ENCODE results near the gene MTUS2. TPM values are rescaled to one million over a fixed set of nuclear protein-coding genes. Genes with fewer than 3 reads are reported as not detected.

MTUS2 gene
- polyA plus RNA-seq, 6 donors from 2014 or later: 0.06 TPM; not detected in 5

- H3K9me3 Mint-ChIP-seq: no peaks in the 10 kb centered on the region
Measured at GRCh38 chr13:29115842-29116241, 295.7 kb downstream of the MTUS2 start.

GRCh38 chr13:29117663-29118062, 297.5 kb downstream of the MTUS2 start:
- ATAC-seq (ENCODE audit: low read depth in 2 of 2): no peak
- Mint-ChIP-seq H3K4me1 (no peaks in the 10 kb centered on the region), H3K27ac (no peak overlapping the region), H3K9me3 (no peaks in the 10 kb centered on the region), H3K27me3 (peaks cover 19 to 32% (median 22%) of the 10 kb centered on the region in 3 donors), H3K36me3 (no peaks in the 10 kb centered on the region), H3K4me3 (peak overlapping the region in 1 of 8 donors; percentile 25)
- DNase-seq: no peak

More at GRCh38 chr13:29115842-29116241, 295.7 kb downstream of the MTUS2 start:
- no peaks in the 10 kb centered on the region for H3K4me1 Mint-ChIP-seq
- H3K27me3 Mint-ChIP-seq: peaks cover 19 to 38% (median 31%) of the 10 kb centered on the region in 3 donors
- no peaks in the 10 kb centered on the region for H3K36me3 Mint-ChIP-seq
- H3K27ac Mint-ChIP-seq: no peak overlapping the region
- no peak for DNase-seq
- no peak overlapping the region for H3K4me3 Mint-ChIP-seq
- ATAC-seq (ENCODE audit: low read depth in 2 of 2): no peak

- H3K9me3 Mint-ChIP-seq: no peaks in the 10 kb centered on the region
- peak overlapping the region in 1 of 6 donors; percentile 54 for H3K27ac Mint-ChIP-seq
- DNase-seq (no peak), ATAC-seq (ENCODE audit: low read depth in 2 of 2) (no peak)
- H3K4me1 Mint-ChIP-seq: no peaks in the 10 kb centered on the region
- no peaks in the 10 kb centered on the region for H3K36me3 Mint-ChIP-seq
- H3K27me3 Mint-ChIP-seq: peaks cover 17 to 33% (median 22%) of the 10 kb centered on the region in 3 donors
- no peak overlapping the region for H3K4me3 Mint-ChIP-seq
Measured at GRCh38 chr13:29118471-29118870, 298.3 kb downstream of the MTUS2 start.

GRCh38 chr13:29125191-29125933, 305.2 kb downstream of the MTUS2 start:
- DNase-seq: no peak
- Mint-ChIP-seq H3K27me3 (peaks cover 0 to 44% (median 15%) of the 10 kb centered on the region in 3 donors), H3K27ac (peak overlapping the region in 2 of 6 donors; percentile 5 to 17), H3K9me3 (no peaks in the 10 kb centered on the region), H3K4me1 (peaks cover 6 to 9% (median 7%) of the 10 kb centered on the region in 3 donors), H3K4me3 (no peak overlapping the region), H3K36me3 (no peaks in the 10 kb centered on the region)
- peak; percentile 27 to 41 for ATAC-seq (ENCODE audit: low read depth in 2 of 2)

GRCh38 chr13:29125934-29126424, 305.8 kb downstream of the MTUS2 start:
- DNase-seq (no peak), ATAC-seq (ENCODE audit: low read depth in 2 of 2) (peak; percentile 40 to 48)
- Mint-ChIP-seq H3K27me3 (peaks cover 0 to 45% (median 15%) of the 10 kb centered on the region in 3 donors), H3K9me3 (no peaks in the 10 kb centered on the region), H3K36me3 (no peaks in the 10 kb centered on the region), H3K4me1 (peaks cover 6 to 9% (median 7%) of the 10 kb centered on the region in 3 donors), H3K4me3 (peak overlapping the region in 2 of 8 donors; percentile 27 to 44), H3K27ac (peak overlapping the region in 3 of 6 donors; percentile 5 to 78 (median 5))

GRCh38 chr13:29129616-29130015, 309.5 kb downstream of the MTUS2 start:
- Mint-ChIP-seq H3K4me3 (no peak overlapping the region), H3K27ac (no peak overlapping the region), H3K27me3 (peaks cover 0 to 27% (median 0%) of the 10 kb centered on the region in 3 donors), H3K36me3 (no peaks in the 10 kb centered on the region), H3K4me1 (peaks cover 6 to 9% (median 7%) of the 10 kb centered on the region in 3 donors), H3K9me3 (no peaks in the 10 kb centered on the region)
- DNase-seq (no peak), ATAC-seq (ENCODE audit: low read depth in 2 of 2) (no peak)

GRCh38 chr13:29131159-29131558, 311.0 kb downstream of the MTUS2 start:
- ATAC-seq (ENCODE audit: low read depth in 2 of 2): no peak
- H3K27ac Mint-ChIP-seq: no peak overlapping the region
- peaks cover 3 to 4% (median 3%) of the 10 kb centered on the region in 3 donors for H3K4me1 Mint-ChIP-seq
- DNase-seq: no peak
- H3K36me3 Mint-ChIP-seq: no peaks in the 10 kb centered on the region
- H3K4me3 Mint-ChIP-seq: no peak overlapping the region
- peaks cover 0 to 2% (median 0%) of the 10 kb centered on the region in 7 donors for H3K9me3 Mint-ChIP-seq
- peaks cover 0 to 21% (median 8%) of the 10 kb centered on the region in 3 donors for H3K27me3 Mint-ChIP-seq

GRCh38 chr13:29131881-29132668, 311.9 kb downstream of the MTUS2 start:
- ATAC-seq (ENCODE audit: low read depth in 2 of 2): no peak
- no peaks in the 10 kb centered on the region for H3K4me1 Mint-ChIP-seq

GRCh38 chr13:29136341-29136740, 316.2 kb downstream of the MTUS2 start:
- ATAC-seq (ENCODE audit: low read depth in 2 of 2) (no peak), DNase-seq (no peak)
- Mint-ChIP-seq H3K36me3 (peaks cover 0 to 8% of the 10 kb centered on the region in 2 donors), H3K9me3 (peaks cover 6 to 16% (median 12%) of the 10 kb centered on the region in 7 donors), H3K4me1 (no peaks in the 10 kb centered on the region), H3K27ac (no peak overlapping the region), H3K27me3 (peaks cover 8 to 19% (median 19%) of the 10 kb centered on the region in 3 donors), H3K4me3 (no peak overlapping the region)

More at GRCh38 chr13:29131881-29132668, 311.9 kb downstream of the MTUS2 start:
- no peak overlapping the region for H3K4me3 Mint-ChIP-seq
- no peak for DNase-seq
- peaks cover 1 to 15% (median 8%) of the 10 kb centered on the region in 3 donors for H3K27me3 Mint-ChIP-seq
- peaks cover under 1 to 9% (median 3%) of the 10 kb centered on the region in 7 donors for H3K9me3 Mint-ChIP-seq
- H3K36me3 Mint-ChIP-seq: peaks cover 0 to 1% of the 10 kb centered on the region in 2 donors
- H3K27ac Mint-ChIP-seq: no peak overlapping the region

- H3K27ac Mint-ChIP-seq: no peak overlapping the region
- ATAC-seq (ENCODE audit: low read depth in 2 of 2) (no peak), DNase-seq (no peak)
- H3K4me1 Mint-ChIP-seq: no peaks in the 10 kb centered on the region
- H3K27me3 Mint-ChIP-seq: peaks cover 8 to 21% (median 21%) of the 10 kb centered on the region in 3 donors
- H3K9me3 Mint-ChIP-seq: peaks cover 6 to 16% (median 12%) of the 10 kb centered on the region in 7 donors
- peak overlapping the region in 1 of 8 donors; percentile 41 for H3K4me3 Mint-ChIP-seq
- H3K36me3 Mint-ChIP-seq: peaks cover 0 to 8% of the 10 kb centered on the region in 2 donors
Measured at GRCh38 chr13:29137016-29137415, 316.9 kb downstream of the MTUS2 start.

GRCh38 chr13:29137995-29138394, 317.9 kb downstream of the MTUS2 start:
- H3K36me3 Mint-ChIP-seq: peaks cover 0 to 8% of the 10 kb centered on the region in 2 donors
- no peak overlapping the region for H3K27ac Mint-ChIP-seq
- peaks cover 13 to 27% (median 21%) of the 10 kb centered on the region in 3 donors for H3K27me3 Mint-ChIP-seq
- no peak overlapping the region for H3K4me3 Mint-ChIP-seq
- H3K4me1 Mint-ChIP-seq: no peaks in the 10 kb centered on the region
- peaks cover 6 to 16% (median 12%) of the 10 kb centered on the region in 7 donors for H3K9me3 Mint-ChIP-seq
- no peak for DNase-seq
- no peak for ATAC-seq (ENCODE audit: low read depth in 2 of 2)

GRCh38 chr13:29140277-29140676, 320.1 kb downstream of the MTUS2 start:
- Mint-ChIP-seq H3K4me3 (no peak overlapping the region), H3K27ac (no peak overlapping the region), H3K4me1 (no peaks in the 10 kb centered on the region), H3K27me3 (peaks cover 8 to 32% (median 26%) of the 10 kb centered on the region in 3 donors), H3K9me3 (peaks cover 6 to 16% (median 12%) of the 10 kb centered on the region in 7 donors), H3K36me3 (peaks cover 0 to 8% of the 10 kb centered on the region in 2 donors)
- ATAC-seq (ENCODE audit: low read depth in 2 of 2) (no peak), DNase-seq (no peak)

GRCh38 chr13:29143847-29144246, 323.7 kb downstream of the MTUS2 start:
- no peaks in the 10 kb centered on the region for H3K4me1 Mint-ChIP-seq
- no peak overlapping the region for H3K27ac Mint-ChIP-seq
- no peak for ATAC-seq (ENCODE audit: low read depth in 2 of 2)
- peaks cover 4 to 22% (median 7%) of the 10 kb centered on the region in 7 donors for H3K9me3 Mint-ChIP-seq
- no peaks in the 10 kb centered on the region for H3K36me3 Mint-ChIP-seq
- H3K4me3 Mint-ChIP-seq: no peak overlapping the region
- H3K27me3 Mint-ChIP-seq: peaks cover 5 to 24% (median 23%) of the 10 kb centered on the region in 3 donors
- no peak for DNase-seq

All from naive B cell (primary cell).